GM20431 (cell line): ENCODE data around the gene GPX1.

Source experiments
- in situ Hi-C: fragments of 300-500 bp; cut with MseI, MboI; formaldehyde crosslinking; loops from one replicate; pipeline ENCODE4 v1.15.0; 2020; ENCODE audit warnings: low sequenced_read_pairs; ENCODE audit not compliant: unreplicated experiment

The GPX1 gene

GRCh38 chr3:49316696-49317457, 41.3 kb downstream of the GPX1 start:
- in situ Hi-C loops = no loop called here

GRCh38 chr3:49313896-49314688, 44.1 kb downstream of the GPX1 start:
- in situ Hi-C loops = no loop called here

GRCh38 chr3:49311283-49311682, 46.9 kb downstream of the GPX1 start:
- in situ Hi-C loops = no loop called here

GRCh38 chr3:49310677-49311076, 47.5 kb downstream of the GPX1 start:
- in situ Hi-C loops = no loop called here
